ENCODE results near the gene NOS1AP.
"Not testable (repeated sequence)": the region's sequence is repeated elsewhere in the genome, so short reads cannot be mapped to it uniquely, and the experiment has no call there.

The NOS1AP gene

DNA sequence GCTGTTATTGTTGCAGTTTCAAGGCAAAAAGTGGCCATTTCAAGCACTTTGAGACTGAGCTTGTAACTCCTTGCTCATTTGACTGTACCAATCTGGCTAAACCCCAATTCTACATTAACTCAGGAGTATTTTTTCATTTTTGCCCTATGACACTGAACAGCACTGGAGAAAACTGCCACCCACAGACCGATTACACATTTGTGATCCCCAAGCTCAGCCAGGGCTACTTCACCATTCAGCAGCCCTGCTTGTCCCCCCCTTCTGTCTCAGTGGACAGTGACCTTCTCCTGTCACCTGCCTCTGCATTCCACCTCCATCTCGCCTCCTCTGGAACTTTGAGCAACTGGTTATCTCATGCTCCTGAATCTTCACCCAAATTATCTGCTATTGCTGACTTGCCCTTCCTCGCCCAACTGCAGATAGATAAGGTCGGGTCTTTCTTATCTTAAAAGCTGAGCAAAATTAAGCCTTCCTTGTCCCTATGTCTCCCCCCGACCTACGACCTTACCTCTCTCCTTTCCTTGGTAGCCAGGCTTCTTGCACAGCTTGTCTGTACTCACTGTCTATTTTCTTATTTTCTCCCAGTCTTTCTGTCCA lies 281.9 kb downstream of the NOS1AP start:
- no peak overlapping the region for H3K27ac ChIP-seq
- TF ChIP-seq, protein P1, sequence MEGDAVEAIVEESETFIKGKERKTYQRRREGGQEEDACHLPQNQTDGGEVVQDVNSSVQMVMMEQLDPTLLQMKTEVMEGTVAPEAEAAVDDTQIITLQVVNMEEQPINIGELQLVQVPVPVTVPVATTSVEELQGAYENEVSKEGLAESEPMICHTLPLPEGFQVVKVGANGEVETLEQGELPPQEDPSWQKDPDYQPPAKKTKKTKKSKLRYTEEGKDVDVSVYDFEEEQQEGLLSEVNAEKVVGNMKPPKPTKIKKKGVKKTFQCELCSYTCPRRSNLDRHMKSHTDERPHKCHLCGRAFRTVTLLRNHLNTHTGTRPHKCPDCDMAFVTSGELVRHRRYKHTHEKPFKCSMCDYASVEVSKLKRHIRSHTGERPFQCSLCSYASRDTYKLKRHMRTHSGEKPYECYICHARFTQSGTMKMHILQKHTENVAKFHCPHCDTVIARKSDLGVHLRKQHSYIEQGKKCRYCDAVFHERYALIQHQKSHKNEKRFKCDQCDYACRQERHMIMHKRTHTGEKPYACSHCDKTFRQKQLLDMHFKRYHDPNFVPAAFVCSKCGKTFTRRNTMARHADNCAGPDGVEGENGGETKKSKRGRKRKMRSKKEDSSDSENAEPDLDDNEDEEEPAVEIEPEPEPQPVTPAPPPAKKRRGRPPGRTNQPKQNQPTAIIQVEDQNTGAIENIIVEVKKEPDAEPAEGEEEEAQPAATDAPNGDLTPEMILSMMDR (conservative IDR thresholded peaks at IDR 0.05) = no peak

DNA sequence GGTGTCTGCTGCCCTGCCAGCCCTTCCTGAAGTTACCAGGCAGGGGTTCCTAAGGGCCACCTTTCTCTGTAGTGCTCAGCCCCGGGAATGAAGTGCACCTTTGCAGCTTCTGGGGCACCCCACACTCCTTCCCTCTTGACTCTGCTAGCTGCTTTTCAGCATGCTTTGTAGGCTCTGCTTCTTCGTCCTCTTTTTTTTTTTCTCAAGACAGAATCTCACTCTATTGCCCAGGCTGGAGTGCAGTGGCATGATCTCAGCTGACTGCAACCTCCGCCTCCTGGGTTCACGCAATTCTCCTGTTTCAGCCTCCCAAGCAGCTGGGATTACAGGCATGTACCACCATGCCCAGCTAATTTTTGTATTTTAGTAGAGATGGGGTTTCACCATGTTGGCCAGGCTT lies 282.4 kb downstream of the NOS1AP start:
- H3K27ac ChIP-seq = not testable (repeated sequence)

DNA sequence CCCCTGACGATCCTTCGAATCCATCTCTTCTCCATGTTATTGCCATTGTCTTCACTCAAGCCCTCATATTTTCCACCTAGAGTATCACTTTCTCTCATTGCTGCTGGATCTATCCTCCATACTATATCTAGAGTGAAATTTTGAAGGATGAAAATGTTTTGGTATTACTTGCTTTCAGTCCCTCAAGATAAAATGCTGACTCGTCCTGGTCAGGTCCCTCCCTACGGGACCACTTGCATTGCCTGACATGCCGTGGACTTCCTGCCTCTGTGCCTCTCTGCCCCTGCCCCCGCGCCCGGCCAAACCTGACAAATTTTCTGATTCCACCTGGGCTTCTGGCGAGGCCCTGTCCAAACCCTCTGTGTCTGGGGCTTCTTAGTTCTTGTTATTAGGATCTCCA lies 283.6 kb downstream of the NOS1AP start:
- no peak for TF ChIP-seq ZFX (IDR thresholded peaks at IDR 0.05)
- TF ChIP-seq, protein P1 (conservative IDR thresholded peaks at IDR 0.05) = no peak
- no peak overlapping the region for H3K27ac ChIP-seq

- H3K27ac ChIP-seq = no peak overlapping the region
- no peak for TF ChIP-seq ZFX (IDR thresholded peaks at IDR 0.05)
- TF ChIP-seq, protein P1 (conservative IDR thresholded peaks at IDR 0.05) = no peak
Observed at GRCh38 chr1:162353702-162354101, 284.2 kb downstream of the NOS1AP start.

- no peak overlapping the region for H3K27ac ChIP-seq
- no peak for TF ChIP-seq ZFX (IDR thresholded peaks at IDR 0.05)
- TF ChIP-seq, protein P1 (conservative IDR thresholded peaks at IDR 0.05) = peak; percentile 79
Observed at GRCh38 chr1:162357681-162358266, 288.3 kb downstream of the NOS1AP start.

DNA sequence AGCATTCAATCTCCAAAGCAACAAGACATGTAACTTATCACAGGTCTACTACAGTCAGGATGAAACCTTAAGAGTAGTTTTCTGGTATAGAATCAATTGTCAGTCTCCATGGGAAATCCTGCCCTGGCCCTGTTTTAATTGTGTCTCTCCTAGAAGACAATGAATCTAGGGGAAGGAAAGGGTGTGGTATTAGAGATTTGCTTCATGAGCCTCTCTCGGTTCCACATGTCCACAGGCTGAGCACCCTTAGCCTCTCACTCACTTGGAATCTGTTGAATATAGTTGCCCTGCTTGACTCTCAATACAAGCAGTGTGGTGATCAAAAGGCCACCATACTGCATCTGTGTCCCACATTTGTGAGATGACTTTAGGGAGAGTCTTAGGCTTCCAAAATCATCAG lies 289.4 kb downstream of the NOS1AP start:
- H3K27ac ChIP-seq = no peak overlapping the region
- TF ChIP-seq, protein P1 (conservative IDR thresholded peaks at IDR 0.05) = no peak
- TF ChIP-seq ZFX (IDR thresholded peaks at IDR 0.05) = no peak

GRCh38 chr1:162359523-162360236 lies 290.2 kb downstream of the NOS1AP start:
- H3K27ac ChIP-seq = no peak overlapping the region
- TF ChIP-seq, protein P1 (conservative IDR thresholded peaks at IDR 0.05) = no peak
- no peak for TF ChIP-seq ZFX (IDR thresholded peaks at IDR 0.05)

Data from C4-2B (cell line).